Stimulated activated CD4-positive, alpha-beta T cell treated with anti-CD3 and anti-CD28 coated beads, Interleukin-4, amount 100 ng/mL, for 48 hours (primary cell): Measurements from ENCODE around the gene LRRC46.
A peak's percentile ranks its signal among the peaks of the same experiment; 100 is the strongest.

Experiments
- DNase-seq, 2 donors: peaks; one replicate each; pipeline ENCODE4 v3.0.0-alpha.2; 2020; ENCODE audit warnings: low read depth in 2 of 2

Gene LRRC46

DNA sequence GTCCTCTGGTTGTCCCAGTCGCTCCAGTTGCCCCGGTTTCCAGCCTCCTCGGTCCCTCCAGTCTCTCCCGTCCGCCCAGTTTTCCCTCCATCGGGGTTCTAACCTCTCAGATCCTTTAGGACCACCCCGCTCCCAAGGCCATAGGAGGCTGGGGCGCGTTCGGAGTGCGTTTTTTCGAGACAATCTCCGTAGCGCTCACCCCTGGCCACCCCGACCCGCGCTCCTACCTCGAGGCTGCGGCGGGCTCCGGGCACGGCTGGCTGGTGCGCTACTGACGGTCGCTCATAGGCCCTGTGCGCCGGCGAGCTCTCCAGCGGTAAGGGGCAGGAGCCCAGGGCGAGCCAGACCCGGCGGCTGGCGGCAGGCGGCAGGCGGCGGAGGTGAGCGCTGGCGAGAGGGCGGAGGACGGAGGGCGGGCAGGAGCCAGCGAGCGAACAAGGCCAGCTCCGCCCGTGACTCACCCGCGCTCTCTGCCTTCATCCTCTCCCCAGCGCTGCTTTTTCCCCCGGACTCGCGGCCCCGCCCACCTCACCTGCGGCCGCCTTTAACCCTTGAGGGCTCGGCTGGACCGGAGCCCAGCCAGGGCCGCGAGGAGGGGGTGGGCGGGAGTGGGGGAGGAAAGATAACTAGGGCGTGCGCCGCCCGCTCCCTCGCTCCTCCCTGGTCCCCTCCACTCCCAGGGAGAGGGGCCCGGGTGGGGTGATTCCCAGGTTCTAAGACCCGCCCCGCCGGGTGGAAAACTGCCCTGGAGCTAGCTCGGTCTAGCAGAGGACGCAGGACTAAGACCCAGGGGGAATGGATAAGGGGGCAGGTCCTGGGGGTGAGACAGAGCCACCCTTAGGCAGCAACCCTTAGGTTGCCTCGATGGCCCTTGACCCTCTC lies 19.5 kb downstream of the LRRC46 start, which contains the start of gene SP6:
TSS of gene SP6 (minus strand) at position 472 of the 882 bp plus-strand sequence. CDS start 2,734 bp downstream, outside the sequence.
- peak; percentile 56 to 64 for DNase-seq

DNA sequence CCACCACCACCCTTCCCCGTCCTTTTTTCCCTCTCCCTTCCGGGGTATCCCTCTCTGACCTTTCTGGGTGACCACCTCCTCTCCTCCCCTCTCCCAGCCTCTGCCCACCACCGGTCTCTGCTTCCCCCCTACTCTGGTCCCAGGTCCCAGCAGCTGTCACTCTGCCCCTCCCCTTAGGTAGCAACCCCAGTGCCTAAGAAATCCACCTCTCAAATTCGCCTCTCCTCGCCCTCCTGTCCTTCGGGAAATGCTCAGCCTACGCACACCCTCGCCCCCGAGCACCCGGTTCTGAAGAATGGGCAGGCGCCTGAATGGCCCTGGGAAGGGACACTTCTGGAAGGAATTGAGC lies 20.3 kb downstream of the LRRC46 start:
- no peak for DNase-seq

DNA sequence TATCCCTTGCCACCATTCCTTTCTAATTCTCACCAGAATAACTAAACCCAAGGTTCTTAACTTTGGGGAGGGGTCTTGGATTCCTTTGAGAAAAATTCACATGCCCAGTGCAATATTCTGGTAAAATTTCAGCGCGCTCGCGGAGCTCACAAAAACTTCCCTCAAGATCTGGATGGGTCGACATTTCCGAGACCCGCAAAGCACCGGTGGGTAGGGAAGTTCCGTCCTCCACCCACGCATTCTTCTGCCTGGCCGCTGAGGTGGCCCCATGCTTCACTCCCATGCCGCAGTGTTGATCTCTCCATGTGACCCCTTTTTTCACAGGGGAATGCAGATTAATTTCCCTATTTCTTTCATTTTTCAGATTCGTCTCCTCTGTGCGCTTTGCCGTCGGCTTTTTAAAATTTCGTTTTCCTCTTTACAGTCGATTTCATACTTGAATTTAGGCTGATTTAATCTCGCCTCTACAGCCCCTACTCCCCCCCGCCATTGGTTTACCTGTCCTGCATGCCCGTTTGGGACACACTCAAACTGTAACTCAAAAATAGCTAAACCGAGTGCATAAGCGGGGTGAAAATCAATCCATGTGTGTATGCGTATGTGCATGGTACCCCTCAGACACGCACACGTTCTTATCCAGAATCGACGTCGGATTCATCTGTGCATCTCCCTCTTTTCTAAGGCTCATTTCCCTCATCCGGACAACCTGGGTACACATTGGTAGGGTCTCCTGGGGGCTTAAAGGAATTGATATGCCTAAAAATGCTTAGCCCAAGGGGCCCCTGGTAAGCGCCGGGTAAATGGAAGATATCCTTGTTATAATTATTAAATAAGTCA lies 20.9 kb downstream of the LRRC46 start:
- DNase-seq: no peak

- no peak for DNase-seq
These were observed 22.1 kb downstream of the LRRC46 start for GRCh38 chr17:47853616-47854015.

GRCh38 chr17:47855737-47856136 lies 24.3 kb downstream of the LRRC46 start:
- no peak for DNase-seq

DNA sequence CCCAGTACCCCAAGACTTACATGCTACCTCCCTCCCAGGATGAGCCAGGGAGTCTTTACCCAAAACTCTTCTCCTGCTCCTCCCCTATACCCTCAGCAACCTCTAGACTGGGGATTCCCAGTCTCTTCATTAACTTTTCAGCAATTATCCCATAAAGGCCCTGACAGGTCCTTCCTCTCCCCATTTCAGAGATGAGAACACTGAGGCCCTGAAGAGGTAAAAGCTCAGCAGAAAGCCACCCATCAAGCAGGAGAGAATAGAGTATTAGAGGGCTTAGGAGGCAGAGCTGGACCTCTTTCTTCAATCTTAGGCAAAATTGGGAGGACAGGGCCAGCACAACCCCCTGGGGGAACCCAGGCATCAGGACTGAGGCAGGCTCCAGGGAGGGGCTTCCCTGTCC lies 25.4 kb downstream of the LRRC46 start:
- no peak for DNase-seq

GRCh38 chr17:47857551-47858455 lies 26.3 kb downstream of the LRRC46 start:
- no peak for DNase-seq

GRCh38 chr17:47860386-47860785 lies 28.9 kb downstream of the LRRC46 start:
- no peak for DNase-seq

DNA sequence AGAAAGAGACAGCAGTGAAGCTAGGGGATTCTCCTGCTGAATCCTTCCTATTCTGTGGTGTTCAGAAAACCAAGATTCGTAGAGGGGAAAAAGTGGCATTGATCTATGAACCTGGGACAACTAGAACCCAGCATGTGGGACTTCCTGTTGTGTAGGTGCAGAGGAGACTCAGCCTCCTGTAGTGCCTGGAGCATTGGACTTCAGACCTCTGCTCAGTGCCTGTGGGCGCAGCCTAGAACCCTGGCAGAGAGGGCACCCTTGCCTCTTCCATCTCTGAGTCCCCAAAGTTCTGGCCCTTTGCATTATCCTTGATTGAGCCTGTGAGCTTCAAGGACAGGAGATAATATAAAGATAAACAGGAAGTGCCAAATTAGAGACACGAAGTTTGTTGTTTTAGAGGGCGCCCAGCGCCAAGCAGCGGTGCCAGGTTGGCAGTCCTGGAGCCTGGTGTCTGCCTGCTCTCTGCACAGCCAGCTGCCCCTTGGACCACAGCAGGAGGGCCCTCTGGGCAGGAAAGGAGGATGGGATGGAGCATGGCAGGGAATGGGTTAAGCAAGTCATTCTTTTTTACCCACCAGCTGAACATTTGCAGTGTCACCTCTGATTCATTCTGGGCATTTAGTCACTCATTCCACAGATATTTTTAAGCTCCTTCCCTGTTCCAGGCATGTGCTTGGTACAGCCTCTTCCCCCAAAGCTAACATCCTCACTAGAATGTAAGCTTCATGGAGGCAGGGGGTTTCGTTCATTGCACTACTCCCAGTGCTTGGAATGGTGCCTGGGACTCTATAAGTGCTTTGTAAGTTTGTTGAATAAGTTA lies 31.4 kb downstream of the LRRC46 start:
- no peak for DNase-seq

GRCh38 chr17:47864791-47865216 lies 33.3 kb downstream of the LRRC46 start:
- no peak for DNase-seq

DNA sequence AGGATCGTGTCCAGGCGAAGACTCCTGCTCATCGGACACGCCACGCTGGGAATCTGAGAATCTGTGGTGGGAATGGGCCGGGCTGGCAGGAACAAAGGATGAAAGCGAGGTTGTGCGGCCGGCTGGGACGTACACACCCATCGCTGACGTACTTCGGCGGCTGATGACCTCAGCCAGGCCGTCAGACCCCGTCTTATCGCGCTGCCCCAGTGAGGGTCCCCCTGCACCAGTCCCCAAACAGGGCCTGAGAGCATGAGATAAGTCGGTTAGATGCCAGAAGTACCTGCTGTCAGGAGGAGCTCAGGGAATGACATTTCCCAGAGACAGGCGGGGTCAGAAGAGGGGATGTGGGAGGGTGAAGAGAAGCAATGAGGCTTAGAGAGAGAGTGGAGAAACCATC lies 35.5 kb downstream of the LRRC46 start:
- DNase-seq: no peak

- no peak for DNase-seq
These were observed 36.5 kb downstream of the LRRC46 start for GRCh38 chr17:47867813-47868533.

- DNase-seq: no peak
These were observed 37.6 kb downstream of the LRRC46 start for GRCh38 chr17:47869114-47869513.

DNA sequence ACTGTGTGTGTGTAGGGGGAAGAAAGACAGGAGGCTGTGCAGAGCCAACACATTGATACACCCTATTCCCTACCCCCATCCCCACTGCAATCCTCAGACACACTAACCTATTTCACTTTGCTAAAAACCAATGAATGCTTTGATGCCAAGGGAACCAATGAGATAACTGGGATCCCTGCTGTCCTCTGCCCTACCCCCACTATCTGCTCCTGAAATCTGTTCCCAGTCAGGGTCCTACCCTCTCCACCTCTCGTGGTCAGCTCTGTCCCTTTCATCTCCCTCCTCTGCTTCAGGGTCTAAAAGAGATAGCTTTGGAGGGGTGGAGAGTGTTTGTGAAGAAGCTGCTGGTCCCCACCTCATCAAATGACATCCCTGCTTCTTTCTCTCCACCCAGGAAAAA lies 38.6 kb downstream of the LRRC46 start:
- no peak for DNase-seq

GRCh38 chr17:47871048-47871447 lies 39.6 kb downstream of the LRRC46 start:
- no peak for DNase-seq

DNA sequence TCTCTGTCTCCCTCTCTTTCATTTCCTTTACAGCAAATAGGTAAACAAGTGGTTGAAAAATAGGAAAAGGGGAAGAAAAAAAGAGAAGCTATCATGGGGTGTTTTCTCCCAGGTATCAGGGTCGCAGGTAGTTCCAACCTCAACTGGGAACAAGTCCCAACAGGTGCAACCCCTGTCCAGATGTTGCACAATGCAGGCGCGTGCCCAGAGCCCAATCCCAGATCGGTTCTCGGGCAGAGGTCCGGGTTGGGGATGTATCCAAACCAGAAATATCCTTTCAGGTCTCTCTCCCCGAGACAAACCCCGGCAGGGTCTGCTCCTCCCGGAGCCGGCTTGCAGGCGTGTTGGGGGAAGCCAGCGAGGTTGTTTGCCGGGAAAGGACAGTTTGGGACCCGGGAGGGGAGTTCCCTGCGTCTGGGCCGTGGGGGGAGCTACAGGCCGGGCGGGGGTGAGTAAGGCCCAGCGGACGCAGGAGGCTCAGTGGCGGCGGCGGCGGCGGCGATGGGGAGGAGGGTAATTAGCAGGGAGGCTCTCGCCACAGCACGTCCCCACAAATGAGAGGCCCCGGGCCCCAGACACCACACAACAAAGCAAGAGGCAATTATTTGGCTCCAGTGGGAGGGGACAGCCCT lies 40.7 kb downstream of the LRRC46 start:
- DNase-seq: no peak

DNA sequence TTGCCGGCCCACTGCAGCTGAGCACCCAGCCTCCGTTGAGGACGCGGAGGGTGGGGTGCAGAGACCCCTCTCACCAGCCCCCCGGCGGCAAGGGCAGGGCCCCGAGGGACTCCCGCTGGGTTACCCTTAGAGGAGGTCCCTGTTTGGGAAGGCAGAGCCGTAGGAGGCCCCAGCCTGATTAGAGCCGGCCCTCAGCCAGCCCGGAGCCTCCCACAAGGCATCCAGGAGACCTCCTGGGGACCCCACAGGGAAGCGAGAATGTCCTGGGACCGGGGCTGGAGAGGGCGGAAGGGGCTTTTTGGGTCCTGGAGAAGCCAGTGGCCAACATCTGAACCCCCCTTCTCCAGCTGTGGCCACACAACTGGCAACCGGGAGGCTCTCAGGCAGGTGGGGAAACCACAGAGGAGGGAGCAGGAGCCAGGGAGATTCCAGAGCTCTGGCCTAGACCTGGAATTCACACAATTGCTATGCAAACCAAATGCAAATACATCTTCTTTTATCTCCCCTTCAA lies 41.2 kb downstream of the LRRC46 start:
- no peak for DNase-seq

- DNase-seq: no peak
These were observed 42.0 kb downstream of the LRRC46 start for GRCh38 chr17:47873200-47874090.
